Cardiac muscle cell (in vitro differentiated cells and primary cell): ENCODE results near the gene KCNC3. TPM values are rescaled to one million over a fixed set of nuclear protein-coding genes. Genes with fewer than 3 reads are reported as not detected.
"Not testable (repeated sequence)": the region's sequence is repeated elsewhere in the genome, so short reads cannot be mapped to it uniquely, and the experiment has no call there.

Experiments used
- DNase-seq, 2 donors: peaks; one replicate each; pipeline versions ENCODE4 v3.0.0 to v3.0.0-alpha.2; 2010 to 2017; ENCODE audit warnings: low read depth in 1 of 2, low spot score in 1 of 2
- H3K27ac ChIP-seq: fragments of 200-600 bp; sonication (generic); 2 replicates; pipeline ENCODE4 v1.5.1; 2016
- H3K27me3 ChIP-seq: fragments of 200-600 bp; sonication (generic); 2 replicates; pipeline ENCODE4 v1.6.0; 2016; ENCODE audit warnings: control low read depth
- H3K36me3 ChIP-seq: fragments of 200-600 bp; sonication (generic); 2 replicates; pipeline ENCODE4 v1.5.1; 2016; ENCODE audit warnings: control low read depth
- H3K4me1 ChIP-seq: fragments of 200-600 bp; sonication (generic); 2 replicates; pipeline ENCODE4 v1.8.1; 2017; ENCODE audit warnings: low read depth, mild to moderate bottlenecking, mixed run types
- H3K4me3 ChIP-seq: fragments of 200-600 bp; sonication (generic); 2 replicates; pipeline ENCODE4 v1.5.1; 2016; ENCODE audit warnings: mild to moderate bottlenecking
- H3K9me3 ChIP-seq: fragments of 200-600 bp; sonication (generic); 2 replicates; pipeline ENCODE4 v1.5.1; 2017; ENCODE audit warnings: low read depth, mild to moderate bottlenecking, control low read depth
- polyA plus RNA-seq: library from polyadenylated mRNA; unstranded; fragments of >200 nt; fragmentation: Nextera tagmentation; extraction: Ambion mirVana; gene quantifications from 2 replicates; pipeline ENCODE4 v1.2.1, GENCODE V29; 2016
- total RNA-seq: library from RNA; depleted of rRNA; stranded (reverse); fragments of >200 nt; gene quantifications from 2 replicates; pipeline ENCODE4 v1.2.3, GENCODE V29; 2016
- TF ChIP-seq, protein P1 (sequence below): IDR thresholded peaks from 2 replicates; pipeline ENCODE4 v1.5.1; 2012; ENCODE audit warnings: low read depth, mild to moderate bottlenecking, low read length

Gene KCNC3
- total and polyA plus RNA-seq, 2 experiments from 2014 or later: 6.9 to 8.2 TPM

DNA sequence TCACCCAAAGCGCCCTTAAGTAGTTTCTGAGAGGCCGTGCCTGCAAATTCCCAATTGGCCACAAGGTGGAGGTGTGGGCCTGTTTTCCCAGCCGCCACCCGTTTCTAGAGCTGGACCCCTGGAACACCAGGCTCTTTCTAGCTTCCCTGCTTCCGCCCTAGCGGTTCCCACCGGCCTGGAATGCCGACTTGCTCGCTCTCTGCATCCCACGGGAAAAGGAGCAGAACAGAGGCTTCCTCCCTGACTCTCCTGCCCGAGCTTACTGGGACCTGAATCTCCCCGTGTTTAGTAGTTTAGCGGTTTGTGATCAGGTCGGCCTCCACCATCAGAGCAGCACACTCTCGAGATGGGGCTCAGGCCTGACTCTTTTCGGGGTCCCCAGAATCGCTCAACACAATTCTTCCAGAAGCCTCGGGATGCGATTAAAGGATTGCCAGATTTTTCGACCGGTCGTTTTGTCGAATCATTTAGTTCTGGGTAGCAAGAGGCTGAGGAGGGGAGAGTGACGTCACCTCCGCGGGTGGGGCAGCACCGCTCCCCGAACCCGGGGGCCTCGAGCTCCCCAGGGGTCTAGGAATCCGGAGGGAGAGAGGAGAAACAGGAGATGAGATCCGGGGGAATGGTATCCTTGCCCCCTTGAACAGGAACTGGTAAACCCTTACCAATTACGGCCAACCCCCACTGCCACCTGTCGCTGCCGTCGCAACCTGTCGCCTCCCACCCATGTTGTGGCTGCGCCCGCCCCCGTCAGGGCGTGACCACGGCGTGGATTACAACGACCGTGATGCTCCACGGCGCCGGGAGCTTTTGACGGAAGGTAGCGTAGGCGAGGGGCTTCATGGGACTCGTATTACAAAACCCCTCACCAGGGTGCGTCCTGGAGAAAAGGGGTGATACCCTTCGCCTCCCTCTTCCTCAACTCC, 28.3 kb upstream of the KCNC3 start:
- no peaks in the 10 kb centered on the region for H3K27me3 ChIP-seq
- TF ChIP-seq, protein P1, sequence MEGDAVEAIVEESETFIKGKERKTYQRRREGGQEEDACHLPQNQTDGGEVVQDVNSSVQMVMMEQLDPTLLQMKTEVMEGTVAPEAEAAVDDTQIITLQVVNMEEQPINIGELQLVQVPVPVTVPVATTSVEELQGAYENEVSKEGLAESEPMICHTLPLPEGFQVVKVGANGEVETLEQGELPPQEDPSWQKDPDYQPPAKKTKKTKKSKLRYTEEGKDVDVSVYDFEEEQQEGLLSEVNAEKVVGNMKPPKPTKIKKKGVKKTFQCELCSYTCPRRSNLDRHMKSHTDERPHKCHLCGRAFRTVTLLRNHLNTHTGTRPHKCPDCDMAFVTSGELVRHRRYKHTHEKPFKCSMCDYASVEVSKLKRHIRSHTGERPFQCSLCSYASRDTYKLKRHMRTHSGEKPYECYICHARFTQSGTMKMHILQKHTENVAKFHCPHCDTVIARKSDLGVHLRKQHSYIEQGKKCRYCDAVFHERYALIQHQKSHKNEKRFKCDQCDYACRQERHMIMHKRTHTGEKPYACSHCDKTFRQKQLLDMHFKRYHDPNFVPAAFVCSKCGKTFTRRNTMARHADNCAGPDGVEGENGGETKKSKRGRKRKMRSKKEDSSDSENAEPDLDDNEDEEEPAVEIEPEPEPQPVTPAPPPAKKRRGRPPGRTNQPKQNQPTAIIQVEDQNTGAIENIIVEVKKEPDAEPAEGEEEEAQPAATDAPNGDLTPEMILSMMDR: peak; percentile 87
- H3K4me3 ChIP-seq: no peak overlapping the region
- no peaks in the 10 kb centered on the region for H3K9me3 ChIP-seq
- peaks cover 2% of the 10 kb centered on the region for H3K4me1 ChIP-seq
- no peaks in the 10 kb centered on the region for H3K36me3 ChIP-seq
- H3K27ac ChIP-seq: no peak overlapping the region
- peak; percentile 69 for DNase-seq

DNA sequence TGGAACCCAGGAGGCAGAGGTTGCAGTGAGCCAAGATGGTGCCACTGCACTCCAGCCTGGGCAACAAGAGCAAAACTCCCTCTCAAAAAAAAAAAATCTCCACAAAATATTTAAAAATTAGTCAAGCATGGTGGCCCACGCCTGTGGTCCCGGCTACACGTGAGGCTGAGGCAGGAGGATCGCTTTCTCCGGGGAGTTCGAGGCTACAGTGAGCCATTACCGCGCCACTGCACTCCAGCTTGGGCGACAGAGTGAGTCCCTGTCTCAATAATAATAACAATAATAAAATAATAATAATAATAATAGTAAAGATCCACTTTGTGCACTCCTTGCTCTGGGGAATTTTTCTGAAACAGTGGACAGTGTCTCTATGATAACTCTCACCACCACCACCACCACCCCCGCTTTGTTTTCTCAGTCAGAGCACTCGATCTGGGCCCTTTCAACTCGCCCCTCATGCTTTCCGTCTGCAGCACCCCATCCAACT, 27.6 kb upstream of the KCNC3 start:
- H3K36me3 ChIP-seq: no peaks in the 10 kb centered on the region
- no peak for DNase-seq
- no peak overlapping the region for H3K27ac ChIP-seq
- H3K4me1 ChIP-seq: no peaks in the 10 kb centered on the region
- TF ChIP-seq, protein P1: no peak
- H3K9me3 ChIP-seq: no peaks in the 10 kb centered on the region
- no peak overlapping the region for H3K4me3 ChIP-seq
- H3K27me3 ChIP-seq: no peaks in the 10 kb centered on the region

DNA sequence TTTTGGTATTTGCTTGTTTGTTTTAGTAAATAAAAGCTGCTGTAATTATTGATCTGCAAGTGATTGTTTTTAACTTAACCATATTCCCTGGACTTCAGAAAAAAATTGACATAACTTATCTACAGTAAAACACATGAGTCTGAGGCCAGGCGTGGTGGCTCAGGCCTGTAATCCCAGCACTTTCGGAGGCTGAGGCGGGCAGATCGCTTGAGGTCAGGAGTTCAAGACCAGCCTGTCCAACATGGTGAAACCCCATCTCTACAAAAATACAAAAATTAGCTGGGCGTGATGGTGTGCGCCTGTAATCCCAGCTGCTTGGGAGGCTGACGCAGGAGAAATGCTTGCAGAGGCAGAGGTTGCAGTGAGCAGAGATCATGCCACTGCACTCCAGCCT, 24.3 kb upstream of the KCNC3 start:
- not testable (repeated sequence) for H3K27ac ChIP-seq, H3K27me3 ChIP-seq, H3K36me3 ChIP-seq, H3K4me1 ChIP-seq, DNase-seq, H3K9me3 ChIP-seq, H3K4me3 ChIP-seq

DNA sequence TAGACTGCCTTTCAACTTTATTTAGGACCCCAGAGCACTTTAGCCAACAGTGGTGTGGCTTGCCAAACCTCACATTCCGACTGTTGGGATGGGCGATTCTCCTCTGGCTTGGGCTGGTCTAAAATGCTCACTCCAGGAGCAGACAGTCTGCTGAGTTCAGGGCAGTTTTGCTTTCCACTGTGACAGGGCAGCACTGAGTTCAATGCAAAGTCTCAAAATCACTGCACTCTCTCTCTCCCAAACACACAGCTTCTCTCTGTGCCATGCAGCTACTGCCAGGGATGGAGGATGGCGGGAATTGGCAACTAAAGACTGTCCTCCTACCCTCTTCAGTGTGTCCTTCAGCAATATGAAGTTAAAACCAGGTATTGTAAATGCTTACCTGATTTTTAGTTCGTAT, 23.1 kb upstream of the KCNC3 start:
- Histone ChIP-seq H3K36me3 (no peaks in the 10 kb centered on the region), H3K27ac (no peak overlapping the region), H3K4me1 (peaks cover 9% of the 10 kb centered on the region), H3K27me3 (no peaks in the 10 kb centered on the region), H3K4me3 (no peak overlapping the region), H3K9me3 (no peaks in the 10 kb centered on the region)
- TF ChIP-seq, protein P1: no peak
- DNase-seq: no peak

DNA sequence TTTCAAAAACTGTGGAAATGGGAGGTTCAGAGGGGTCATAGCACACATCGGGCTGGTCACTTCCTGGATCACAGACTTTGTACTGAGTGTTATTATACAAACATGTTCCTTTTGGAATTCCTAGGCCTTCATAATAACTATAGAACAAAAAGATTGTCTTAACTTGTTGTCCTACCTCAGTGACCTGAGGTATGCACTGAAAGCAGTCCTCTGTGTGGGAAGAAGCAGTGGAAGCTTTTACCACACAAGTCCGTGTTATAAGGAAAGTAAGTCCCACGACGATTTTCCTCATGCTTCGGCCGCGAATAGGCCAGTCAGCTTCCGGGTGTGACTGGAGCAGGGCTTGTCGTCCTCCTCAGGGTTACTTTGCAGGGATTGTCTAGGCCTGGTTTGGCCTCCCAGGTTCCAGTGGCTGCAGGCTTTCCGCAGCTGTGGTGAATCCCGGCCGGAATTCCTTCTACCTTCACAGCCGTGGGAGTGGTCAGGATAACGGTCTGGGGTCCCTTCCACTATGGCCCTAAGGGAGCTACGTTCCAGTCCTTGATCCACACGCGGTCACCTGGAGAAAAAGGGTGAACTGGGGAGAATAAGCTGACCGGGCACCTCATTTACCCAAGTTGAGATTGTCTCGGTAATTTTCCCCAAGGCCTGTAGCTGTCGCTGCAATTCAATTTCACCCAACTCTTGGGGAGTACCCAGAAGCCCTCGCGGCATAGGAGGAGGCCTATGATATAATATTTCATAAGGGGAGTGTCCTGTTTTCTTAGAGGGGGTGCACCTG, 20.3 kb upstream of the KCNC3 start:
- TF ChIP-seq, protein P1: no peak
- Histone ChIP-seq H3K27me3 (no peaks in the 10 kb centered on the region), H3K4me1 (peaks cover 9% of the 10 kb centered on the region), H3K36me3 (no peaks in the 10 kb centered on the region), H3K27ac (peak overlapping the region; percentile 62), H3K4me3 (no peak overlapping the region), H3K9me3 (no peaks in the 10 kb centered on the region)
- no peak for DNase-seq

DNA sequence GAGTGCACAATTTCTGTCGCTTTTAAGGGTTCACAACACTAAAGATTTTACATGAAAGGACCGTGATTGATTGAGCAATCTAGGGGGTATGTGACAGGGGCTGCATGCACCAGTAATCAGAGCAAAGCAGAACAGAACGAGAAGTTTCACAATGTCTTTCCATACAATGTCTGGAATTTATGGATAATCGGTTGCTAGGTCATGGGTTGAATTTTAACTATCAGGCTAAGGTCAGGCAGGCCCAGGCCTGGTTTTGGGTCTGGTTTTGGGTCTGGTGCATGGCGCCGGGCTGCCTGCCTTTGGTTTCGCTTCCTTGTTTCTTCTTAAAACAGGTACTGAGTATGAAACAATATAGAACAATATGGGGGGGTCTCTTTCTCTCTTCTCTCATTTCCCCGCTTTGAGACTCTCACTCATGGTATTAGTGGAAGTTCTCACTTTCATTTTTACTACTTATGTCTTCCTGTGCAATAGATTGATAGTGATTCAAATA, 18.0 kb upstream of the KCNC3 start:
- not testable (repeated sequence) for H3K4me3 ChIP-seq, H3K27ac ChIP-seq, H3K4me1 ChIP-seq, H3K27me3 ChIP-seq, H3K36me3 ChIP-seq, H3K9me3 ChIP-seq, DNase-seq
